DMS 273 (cell line): ENCODE data around the gene RCAN3.
"Not testable (repeated sequence)": the region's sequence is repeated elsewhere in the genome, so short reads cannot be mapped to it uniquely, and the experiment has no call there.

Experiments used
- DNase-seq: peaks from one replicate; lab custom pipeline; 2025; ENCODE audit not compliant: unreplicated experiment; lab: John Stamatoyannopoulos, UW

RCAN3 gene

GRCh38 chr1:24502709-24503058, at the start of gene RCAN3:
Gene RCAN3 (plus strand): TSS chr1:24502836. CDS start chr1:24514373, 11,537 bp downstream.
- peak; percentile 96 for DNase-seq

- DNase-seq: no peak
Observed at GRCh38 chr1:24452922-24453485, 49.6 kb upstream of the RCAN3 start.

GRCh38 chr1:24454673-24455072, 48.0 kb upstream of the RCAN3 start:
- DNase-seq: no peak

- no peak for DNase-seq
Observed at GRCh38 chr1:24455272-24455671, 47.4 kb upstream of the RCAN3 start.

- DNase-seq: no peak
Observed at GRCh38 chr1:24457866-24458265, 44.8 kb upstream of the RCAN3 start.

DNA sequence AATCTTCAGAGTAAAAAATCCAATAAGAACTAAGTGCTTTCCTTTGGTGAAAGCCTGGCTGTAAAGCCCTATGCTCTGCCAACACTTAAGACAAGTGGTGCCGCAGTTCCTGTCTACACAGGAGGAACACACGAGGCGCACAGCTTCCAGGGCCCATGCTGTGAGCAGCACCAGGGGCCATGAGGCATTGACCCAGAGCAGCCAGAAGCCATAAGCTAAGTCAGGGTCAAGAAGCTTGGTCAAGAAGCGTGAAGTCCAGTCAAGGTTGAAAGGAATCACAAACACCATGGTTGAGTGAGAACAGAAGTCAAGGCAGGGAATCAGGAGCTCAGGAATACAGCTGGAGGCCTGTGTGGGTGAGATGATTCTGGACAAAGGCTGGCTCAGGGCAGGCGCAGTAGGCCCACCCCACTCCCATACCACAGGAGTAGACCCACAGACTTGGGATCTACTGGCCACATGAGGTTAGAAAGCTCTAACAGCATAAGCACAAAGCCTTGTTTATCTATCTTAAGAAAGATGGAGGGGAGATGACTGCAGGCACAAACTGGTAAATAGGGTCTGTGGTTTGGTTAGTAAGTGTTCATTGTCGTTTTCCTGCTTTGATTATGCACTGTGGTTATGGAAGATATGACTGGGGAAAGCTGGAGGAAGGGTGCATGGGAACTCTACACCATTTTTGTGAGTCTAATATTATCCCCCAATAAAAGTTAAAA, 42.9 kb upstream of the RCAN3 start:
- no peak for DNase-seq

- DNase-seq: not testable (repeated sequence)
Observed at GRCh38 chr1:24462128-24462527, 40.5 kb upstream of the RCAN3 start.

DNA sequence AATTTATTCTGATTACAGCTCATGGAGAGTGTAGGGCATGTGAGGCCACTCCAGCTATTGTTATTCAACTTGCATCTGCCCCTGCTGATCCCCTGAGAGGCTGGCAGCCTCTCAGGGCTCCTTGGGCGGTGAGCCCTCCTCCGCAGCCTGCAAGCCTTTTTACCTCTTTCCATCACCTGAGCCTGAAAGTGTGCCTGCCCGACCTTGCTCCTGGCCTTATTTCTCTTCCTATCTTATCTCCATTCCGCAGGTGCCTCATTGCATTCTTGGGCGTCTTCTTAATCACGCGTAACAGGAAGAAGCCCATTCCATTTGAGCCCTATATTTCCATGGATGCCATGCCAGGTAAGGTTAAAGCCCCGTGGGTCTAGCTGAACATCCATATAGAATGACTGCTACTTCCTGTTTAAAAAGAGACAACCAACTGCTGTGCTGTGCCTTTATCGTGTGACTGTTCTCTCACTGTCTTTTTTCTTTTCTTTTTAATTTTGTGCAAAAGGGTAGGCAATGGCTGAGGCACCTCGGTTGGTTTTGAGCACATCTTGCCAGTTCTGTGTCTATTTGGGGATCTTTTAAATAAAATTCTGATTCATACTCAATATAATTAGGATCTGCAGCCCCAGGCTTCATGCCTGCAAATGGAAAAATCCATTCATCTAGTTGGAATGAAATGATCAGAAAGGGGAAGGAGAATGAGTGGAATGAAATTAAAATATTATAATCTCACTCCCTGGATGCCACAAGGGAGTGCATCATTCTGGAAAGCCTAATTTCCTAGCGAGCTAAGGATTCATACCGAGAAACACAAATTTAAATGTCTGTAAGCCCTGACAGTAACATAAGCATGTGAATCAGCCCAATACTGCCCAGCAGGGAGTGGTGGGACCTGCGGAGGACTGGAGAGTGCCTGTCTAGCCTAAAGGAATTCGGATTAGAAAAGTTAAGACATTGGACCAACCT, 38.6 kb upstream of the RCAN3 start:
- no peak for DNase-seq

DNA sequence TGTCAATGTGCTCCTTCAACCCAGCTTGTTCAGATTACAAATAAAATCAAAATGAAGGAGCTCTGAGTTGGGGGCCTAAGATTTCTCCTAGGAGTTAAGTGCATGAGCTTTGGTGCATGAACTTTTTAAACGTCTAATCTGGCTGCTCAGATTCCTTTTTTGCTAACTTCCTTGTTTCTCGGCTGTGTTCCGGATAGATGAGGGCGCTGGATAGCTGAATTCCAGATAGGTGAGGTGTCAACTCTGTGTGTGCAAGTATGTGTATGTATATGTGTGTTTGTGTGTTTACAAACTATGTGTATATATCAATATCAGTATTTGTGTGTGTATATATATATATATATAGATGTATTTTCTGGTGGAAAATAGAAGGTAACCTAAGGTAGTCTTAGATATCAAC, 37.5 kb upstream of the RCAN3 start:
- DNase-seq: no peak

- no peak for DNase-seq
Observed at GRCh38 chr1:24465638-24466037, 37.0 kb upstream of the RCAN3 start.

DNA sequence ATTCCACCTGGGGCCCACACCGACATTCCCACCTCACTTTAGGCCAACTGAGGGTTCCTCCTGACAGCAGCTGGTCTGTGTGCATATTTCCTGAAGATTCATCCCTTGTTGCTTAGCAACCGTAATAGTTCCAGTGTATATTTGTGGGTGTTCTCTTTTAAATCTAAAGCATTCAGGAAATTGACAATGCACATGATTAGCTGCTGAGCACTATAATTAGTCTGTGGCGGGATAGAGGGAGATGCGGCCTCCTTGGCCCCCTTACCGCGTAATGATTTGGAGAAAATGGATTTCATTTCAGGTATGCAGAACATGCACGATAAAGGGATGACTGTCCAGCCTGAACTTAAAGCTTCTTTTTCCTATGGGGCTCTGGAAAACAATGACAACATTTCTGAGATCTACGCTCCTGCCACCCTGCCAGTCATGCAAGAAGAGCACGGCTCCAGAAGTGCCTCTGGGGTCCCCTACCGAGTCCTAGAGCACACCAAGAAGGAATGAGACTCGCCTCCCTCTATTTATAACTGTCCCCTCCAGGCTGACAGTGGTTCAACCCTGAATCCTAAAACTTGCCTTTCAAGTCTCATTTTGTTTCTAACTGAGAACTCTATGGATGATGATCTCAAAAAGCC, 33.8 kb upstream of the RCAN3 start:
- peak; percentile 9 for DNase-seq

DNA sequence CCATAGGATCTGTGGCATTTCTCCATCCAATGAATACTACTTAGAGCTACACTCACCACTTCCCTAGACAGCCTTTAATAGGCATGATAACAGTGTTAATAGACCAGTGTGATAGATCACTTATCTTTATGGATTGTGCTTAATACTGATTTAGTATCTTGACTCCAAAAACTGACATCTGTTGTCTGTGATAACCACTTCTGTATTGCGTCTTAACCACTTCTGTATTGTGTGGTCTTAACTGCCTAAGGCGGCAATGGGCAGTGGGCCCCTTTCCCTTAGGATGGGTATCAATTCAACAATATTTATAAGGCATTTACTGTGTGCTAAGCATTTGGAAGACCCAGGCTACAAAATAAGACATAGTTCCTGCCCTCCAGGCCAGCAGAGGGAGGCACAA, 32.0 kb upstream of the RCAN3 start:
- DNase-seq: no peak

DNA sequence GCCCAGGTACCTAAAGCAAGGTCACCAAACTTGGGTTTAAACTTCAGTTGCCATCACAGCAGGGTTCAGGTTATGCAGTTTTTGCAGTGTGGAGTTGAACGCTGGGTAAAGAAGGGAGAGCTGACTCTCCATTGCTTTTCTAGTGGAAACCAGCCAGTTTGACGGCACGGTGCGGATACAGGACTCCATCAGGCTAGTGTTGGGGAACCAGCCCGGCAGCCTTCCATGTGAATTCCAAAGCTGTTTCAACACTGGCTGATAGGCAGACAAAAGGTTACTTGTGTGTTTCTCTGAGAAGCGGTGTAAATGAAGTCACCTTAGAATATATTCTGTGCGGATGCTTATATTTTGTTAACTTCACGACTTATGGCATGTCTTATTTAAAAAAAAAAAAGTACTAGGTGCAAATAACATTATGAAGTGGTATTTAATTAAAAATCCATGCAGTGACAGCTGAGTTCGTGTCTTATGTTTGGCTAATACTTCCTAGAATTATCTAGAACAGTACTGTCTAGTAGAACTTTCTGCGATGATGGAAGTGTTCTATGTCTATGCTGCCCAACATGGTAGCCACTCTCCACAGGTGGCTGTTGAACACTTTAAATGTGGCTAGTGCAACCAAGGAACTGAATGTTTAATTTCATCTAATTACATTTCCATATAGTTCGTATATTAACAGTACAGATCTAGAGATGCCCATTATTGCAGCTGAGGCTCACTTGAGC, 29.9 kb upstream of the RCAN3 start:
- no peak for DNase-seq

DNA sequence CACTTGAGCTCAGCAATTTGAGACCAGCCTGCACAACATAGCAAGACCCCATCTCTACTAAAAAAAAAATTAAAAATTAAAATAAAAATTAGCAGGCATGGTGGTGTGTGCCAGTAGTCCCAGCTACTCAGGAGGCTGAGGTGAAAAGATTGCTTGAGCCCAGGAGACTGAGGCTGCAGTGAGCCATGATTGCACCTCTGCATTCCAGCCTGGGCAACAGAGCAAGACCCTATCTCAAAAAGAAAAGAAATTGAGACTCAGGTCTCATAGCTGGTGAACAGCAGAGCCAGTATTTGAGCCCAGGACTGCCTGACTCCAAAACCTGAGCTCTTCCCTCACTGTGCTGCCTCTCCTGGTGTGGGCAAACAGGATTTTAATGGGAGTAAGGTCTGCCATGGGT, 28.4 kb upstream of the RCAN3 start:
- DNase-seq: no peak

- DNase-seq: no peak
Observed at GRCh38 chr1:24475700-24476099, 26.9 kb upstream of the RCAN3 start.

- no peak for DNase-seq
Observed at GRCh38 chr1:24476571-24476970, 26.1 kb upstream of the RCAN3 start.

GRCh38 chr1:24477309-24477708, 25.3 kb upstream of the RCAN3 start:
- DNase-seq: peak; percentile 15

- DNase-seq: no peak
Observed at GRCh38 chr1:24481101-24481500, 21.5 kb upstream of the RCAN3 start.

DNA sequence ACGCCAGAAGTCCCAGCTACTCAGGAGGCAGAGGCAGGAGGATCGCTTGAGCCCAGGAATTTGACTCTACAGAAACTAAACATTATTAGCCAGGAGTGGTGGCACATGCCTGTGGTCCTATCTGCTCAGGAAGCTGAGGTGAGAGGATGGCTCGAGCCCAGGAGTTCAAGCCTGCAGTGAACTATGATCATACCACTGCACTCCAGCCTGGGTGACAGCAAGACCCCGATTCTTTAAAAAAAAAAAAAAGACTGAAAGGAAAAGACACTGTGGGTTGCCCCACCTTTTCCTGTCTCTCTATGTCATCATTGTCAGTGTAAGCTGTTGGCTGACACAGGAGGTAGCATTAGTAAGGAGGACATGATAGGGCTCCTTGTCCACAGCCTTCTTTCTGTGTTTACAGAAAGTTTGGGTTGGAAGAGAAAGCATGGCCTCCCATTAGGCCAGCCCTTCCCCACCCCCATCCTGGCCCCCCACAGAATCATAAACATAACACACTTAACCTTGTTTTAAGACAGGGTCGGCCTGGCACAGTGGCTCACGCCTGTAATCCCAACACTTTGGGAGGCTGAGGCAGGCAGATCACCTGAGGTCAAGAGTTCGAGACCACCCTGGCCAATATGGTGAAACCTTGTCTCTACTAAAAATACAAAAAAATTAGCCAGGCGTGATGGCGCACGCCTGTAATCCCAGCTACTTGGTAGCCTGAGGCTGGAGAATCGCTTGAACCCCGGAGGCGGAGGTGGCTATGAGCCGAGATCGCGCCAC, 20.6 kb upstream of the RCAN3 start:
- no peak for DNase-seq

GRCh38 chr1:24483441-24483840, 19.2 kb upstream of the RCAN3 start:
- peak; percentile 27 for DNase-seq
